GM21619 (cell line): ENCODE data around the gene THOC6.
"Not testable (repeated sequence)": the region's sequence is repeated elsewhere in the genome, so short reads cannot be mapped to it uniquely, and the experiment has no call there.

ENCODE experiments used
- ATAC-seq: cut with Tn5 transposase; IDR thresholded peaks from one replicate; pipeline ENCODE4 v1.9.1; 2021; ENCODE audit not compliant: unreplicated experiment

Gene THOC6

DNA sequence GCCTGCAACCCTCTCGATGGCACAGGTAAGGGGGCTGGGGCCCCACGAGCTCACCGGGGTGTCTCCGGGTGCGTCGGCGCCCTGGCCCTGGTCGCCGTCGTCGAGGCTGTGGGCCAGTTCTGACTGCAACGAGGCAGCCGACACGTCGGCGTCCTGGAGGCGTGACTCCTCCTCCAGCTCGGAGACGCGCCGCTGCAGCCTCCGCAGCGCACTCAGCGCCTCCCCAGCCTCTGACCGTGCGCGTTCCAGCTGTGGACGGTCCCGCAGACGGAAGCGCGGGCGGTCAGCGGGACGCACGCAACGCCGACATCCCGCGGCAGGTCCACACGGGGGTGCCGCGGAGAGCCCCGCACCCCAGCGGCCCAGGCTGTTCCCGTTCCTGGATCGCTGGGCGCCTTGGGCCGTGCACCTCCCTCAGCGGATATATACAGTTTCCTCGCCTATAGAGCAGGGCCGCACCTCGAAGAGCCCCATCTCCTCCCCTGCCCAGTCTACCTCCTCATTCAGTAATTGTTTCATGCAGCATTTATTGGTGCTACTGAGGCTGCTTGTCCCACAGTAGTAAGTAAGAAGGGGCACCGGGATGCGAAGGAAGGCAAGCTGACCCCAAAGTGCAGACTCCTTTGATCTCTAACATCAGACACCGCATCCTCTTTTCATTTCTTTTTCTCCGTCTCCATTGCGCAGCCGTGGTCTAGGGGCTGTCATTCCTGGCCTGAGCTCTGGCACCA lies 5.8 kb downstream of the THOC6 start:
- no peak for ATAC-seq

DNA sequence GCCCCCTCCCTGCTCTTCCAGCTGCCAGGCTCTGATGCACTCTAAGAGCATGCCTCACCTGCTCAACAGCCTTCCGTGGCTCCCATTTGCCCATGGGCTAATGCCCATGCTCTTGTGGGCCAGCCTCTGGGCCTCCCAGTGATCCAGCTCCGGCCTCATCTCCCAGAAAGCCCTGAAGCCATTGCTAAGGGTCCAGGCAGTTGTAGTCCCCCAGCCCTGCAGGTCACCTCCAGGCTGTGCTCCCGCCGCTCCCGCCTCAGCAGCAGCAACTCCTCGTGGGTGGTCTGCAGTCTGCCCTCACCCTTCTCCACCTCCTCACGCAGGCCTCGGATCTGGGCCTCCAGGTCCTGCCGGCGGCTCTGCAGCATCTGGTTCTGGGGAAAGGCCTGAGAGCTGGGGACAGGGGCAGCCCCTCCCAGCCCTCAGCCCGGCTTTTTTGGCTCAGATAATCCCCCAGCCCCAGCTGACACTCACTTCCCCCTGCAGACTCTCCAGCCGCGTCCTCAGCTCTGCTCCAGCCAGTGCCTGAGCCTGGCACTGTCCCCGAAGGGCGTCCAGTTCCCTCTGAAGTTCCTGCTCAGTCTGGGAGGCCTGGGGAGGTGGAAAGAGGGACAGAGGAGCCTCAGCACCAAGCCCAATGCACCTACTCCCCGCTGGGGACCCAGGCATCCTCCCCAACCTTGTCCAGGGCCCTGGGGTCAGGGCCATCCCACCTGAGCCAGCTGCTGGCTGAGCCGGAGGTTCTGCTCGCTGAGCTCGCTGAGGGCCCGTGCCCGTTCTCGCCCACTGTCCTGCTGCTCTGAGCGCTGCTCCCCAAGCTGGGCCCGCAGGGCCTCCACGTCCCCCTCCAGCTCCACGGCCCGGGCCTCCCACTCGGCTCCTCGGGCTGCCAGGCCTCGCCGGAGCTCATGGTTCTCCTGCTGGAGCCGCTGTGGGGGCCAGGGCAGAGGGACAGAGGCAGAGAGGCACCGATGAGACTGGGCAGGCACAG lies 6.7 kb downstream of the THOC6 start:
- no peak for ATAC-seq

DNA sequence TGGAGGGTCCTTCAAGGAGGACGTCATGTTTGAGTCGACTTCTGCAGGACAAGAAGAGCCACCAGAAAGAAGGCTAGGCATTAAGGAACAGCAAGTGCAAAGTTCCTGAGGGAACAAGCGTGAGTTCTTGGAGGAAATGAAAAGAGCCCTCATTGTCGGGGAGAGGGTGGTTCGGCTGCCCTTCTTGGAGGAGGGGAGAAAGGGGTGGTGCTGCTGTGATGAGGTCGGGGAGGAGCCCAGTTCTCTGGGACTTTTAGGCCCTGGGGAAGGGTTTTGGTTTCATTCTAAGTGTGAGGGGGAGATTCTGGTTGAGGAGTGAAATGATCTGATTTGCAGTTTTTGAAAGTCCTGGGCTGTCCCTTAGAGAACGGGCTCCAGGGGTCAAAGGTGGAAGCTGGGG lies 8.8 kb downstream of the THOC6 start:
- no peak for ATAC-seq

DNA sequence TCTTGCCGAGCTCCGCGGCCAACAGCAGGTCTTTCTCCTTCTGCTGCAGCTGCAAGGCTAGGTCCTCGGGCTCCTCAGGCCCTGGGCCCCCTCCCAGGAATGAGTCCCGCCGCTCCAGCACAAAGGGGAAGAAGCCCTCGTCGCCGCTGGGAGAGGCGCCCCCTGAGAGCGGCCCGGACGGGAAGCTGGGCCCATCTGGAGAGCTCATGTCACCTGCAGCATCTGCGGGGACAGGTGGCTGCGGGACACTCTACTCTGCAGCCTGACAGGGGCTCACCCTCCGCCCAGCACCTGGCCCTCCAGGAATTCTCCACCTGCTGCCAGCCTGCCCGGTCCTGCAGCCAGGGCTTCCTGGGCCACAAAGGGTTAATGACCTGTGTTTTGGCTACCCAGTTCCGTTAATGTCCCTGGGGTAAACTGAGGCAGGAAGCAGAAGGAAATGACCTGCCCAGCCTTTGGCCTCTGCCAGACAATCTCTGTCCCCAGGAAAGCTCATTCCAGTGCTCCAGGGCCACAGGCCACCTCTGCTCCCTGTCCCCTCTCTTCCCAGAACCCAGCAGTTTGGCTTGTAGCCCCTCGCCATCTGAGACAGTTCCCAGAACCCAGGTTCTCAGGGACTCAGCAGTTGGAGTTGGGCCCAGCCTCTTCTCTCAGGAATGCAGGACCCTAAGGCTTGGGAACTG lies 11.6 kb downstream of the THOC6 start:
- no peak for ATAC-seq

DNA sequence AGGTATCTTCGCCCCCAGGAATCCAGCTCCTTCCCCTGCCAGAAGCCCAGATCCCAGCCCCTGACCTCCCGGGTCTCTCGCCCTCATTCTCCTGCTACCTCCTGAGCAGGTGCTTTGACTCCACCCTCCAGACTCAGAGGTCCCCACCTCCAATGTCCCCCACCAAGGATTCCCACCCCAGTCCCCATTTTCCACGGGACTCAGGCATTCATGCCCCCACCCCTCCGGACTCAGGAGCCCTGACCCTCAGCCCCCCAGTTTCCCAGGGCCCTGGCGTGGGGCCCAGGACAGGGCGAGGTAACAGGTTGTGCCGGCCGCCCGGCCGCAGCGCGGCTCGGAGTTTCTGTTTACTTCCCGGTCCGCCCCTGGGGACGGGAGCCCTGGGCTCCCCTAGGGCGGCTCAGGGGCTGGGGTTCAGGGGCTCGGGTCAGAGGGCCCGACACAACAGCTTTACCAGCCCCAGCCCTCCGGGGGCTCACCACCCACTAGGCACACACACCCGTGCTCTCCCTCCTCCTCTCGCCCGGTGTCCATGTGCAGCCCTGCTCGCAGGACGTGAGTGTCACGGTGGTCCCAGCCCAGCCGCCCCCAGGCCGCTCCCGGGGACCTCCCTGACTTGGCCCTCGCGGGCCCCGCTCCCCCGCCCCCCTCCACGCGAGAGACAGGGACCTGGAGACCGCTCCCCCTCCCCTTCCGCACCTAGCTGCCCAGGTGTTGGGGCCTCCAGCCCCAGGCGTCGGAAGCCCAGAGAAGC lies 12.3 kb downstream of the THOC6 start:
- ATAC-seq = no peak

DNA sequence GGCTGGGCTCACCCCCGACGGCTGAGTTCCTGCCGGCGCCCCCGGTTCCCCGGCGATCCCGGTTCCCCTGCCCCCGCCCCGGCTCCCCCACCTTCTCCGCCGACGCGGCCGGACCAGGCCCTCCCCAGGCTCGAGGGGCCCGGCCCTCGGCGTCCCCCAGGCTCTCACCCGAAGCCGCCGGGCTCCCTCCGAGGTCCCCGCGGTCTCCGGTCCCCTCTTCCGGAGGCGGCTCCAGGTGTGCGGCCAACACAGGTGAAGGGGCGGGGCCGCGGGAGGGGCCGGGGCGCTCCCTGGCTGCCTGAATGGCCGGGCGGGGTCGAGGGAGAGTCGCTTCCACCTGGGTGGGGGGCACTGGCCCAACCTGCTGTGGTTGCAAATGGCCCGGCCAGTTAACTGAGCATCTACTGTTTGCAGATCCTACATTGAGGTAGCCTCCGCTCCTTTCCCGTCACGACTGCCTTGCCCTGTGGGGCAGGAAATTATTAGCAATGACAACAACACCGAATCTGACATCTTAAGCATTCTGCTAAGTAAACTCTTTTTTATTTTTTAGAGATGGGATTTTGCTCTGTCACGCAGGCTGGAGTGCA lies 13.0 kb downstream of the THOC6 start, which contains the start of gene BICDL2:
Gene BICDL2 (minus strand): TSS at position 219 of the 590 bp plus-strand sequence. CDS start 1,448 bp downstream, outside the sequence.
- ATAC-seq = no peak

DNA sequence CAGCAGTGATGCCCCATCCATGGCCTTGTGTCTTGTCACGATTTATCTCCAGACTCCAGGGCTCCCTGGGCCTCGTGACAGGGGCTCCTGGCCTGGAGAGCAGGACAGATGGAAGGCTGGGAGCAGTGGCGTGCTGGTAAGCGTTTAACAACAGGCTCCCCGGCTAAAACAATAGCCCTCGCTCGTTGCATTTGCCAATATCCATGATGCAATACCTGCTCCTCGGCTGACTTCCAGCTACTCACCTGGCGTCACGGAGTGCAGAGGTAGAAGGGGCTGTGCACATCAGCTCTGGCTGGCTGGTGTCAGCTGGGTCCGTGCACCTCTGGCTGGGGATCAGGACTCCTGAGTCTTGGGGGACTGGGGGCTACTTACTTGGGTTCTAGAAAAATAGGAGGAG lies 14.4 kb downstream of the THOC6 start:
- no peak for ATAC-seq

DNA sequence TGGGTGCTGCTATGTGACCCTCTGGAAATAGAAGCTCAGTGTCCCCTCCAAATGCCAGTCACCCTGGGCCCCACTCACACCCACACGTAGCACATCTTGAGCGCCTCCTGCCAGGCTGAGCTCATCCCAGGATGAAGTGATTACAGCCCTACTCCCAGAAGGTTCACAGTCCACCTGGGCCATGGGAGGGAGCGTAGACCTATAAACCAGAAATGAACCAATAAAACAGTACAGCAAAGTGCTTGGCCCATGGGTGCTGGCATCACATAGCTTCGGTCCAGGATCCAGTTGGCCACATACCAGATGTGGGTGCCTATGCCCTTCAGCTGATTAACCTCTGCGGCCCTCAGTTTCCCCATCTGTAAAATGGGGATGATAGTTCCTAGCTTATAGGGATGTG lies 15.1 kb downstream of the THOC6 start:
- no peak for ATAC-seq

DNA sequence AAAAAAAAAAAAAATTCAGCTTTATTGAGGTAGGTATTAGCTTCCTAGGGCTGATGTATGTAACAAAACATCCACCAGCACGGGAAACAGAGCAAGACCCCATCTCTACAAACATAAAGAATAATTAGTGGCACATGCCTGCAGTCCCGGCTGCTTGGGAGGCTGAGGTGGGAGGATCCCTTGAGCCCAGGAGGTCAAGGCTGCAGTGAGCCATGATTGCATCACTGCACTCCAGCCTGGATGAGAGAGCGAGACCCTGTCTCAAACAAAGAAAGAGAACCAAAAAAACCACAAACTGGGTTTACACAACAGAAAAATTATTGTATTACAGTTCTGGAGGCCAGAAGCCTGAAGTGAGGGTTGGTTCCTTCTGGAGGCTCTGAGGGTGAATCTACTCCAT lies 18.5 kb downstream of the THOC6 start:
- no peak for ATAC-seq

DNA sequence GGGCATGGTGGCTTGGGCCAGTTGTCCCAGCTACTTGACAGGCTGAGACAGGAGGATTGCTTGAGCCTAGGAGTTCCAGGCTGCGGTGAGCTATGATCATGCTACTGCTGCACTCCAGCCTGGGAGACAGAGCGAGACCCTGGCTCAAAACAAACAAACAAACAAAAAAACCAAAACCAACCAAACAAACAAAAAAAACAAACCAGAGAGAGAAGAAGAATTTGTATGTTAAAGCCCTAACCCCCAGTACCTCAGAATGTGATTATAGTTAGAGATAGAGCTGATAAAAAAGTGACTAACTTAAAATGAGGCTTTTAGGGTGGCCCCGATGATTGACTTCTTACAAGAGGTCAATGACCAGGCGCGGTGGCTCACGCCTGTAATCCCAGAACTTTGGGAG lies 20.9 kb downstream of the THOC6 start:
- ATAC-seq = no peak

DNA sequence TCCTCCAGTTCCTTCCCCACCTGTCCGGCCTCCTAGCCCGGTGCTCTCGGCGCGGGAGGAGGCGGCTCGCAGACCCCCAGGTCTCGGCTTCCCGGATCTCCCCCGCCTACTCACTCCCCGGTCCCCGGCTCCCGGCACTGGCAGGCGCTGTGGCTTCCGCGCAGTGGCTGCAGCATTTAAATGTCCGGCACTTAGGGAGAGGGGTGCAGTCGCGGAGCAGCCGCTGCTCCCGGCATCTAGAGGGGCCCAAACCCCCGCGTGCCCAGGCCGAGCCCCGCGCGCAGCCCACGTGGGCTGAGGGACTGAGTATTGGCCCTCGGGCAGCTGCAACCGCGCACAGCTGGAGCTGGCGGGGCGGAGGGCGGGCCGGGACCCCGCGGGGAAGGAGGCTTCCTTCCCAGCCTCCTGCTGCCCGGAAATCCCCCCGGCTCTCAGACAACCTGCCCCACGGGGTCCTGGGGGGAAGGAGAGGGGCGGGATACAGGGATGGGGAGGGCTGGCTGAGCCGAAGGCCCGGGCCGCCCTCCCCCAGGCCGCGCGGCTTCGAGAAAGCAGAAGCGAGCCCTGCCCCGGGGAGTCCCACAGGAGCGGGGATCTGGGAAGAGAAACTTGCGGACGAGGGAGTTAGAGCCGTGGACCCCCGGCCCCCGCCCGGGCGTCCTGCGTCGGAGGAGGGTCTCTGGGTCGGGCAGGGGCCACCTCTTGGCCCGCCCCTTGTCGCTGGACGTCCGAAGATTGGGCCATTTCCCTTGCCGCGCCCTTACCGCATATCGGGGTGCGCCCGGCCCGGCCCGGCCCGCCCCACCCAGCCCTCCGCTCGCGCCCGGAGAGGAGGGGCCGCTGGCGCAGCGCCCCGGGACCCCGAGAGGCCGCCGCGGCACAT lies 22.2 kb downstream of the THOC6 start, which contains the start of gene MMP25:
Gene MMP25 (plus strand): TSS at position 804 of the 883 bp plus-strand sequence. CDS start 357 bp downstream, outside the sequence.
- no peak for ATAC-seq

DNA sequence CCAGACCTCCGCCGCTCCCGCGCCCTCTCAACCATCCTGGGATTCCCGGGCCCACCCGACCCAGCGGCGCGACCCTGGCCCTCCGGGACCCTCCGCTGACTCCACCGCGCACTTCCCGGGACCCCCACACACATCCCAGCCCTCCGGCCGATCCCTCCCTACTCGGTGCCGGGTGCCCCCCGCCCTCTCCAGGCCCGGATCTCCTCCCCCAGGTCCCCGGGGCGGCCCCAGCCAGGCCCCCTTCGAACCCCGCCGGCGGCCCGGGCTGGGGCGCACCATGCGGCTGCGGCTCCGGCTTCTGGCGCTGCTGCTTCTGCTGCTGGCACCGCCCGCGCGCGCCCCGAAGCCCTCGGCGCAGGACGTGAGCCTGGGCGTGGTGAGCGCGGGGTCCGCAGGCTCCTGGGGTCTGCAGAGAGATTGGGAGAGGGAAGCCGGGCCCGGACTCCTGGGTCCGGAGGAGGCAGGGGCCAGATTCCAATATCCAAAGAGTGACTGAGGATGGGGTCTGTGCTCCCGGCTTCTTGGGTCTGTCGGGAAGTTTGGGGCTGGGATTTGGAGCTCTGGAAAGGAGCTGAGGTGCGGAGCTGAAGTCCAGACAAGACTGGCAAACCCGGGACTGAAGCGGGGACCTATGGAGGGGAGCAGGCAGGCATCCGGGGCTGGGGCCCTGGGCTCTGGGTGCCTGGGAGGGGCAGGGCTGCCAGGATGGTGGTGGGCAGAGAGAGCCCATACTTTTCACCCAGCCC lies 23.0 kb downstream of the THOC6 start:
- no peak for ATAC-seq

DNA sequence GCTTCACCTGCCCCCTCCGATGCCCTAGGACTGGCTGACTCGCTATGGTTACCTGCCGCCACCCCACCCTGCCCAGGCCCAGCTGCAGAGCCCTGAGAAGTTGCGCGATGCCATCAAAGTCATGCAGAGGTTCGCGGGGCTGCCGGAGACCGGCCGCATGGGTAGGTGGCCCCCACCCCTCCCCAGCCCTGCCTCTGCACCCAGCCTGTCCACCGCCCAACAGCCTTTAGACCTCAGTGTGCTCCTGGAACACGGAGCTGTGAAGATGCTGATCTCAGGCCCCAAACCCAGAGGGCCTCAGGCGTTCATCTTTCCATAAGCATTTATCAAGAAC lies 23.5 kb downstream of the THOC6 start:
- ATAC-seq = no peak

DNA sequence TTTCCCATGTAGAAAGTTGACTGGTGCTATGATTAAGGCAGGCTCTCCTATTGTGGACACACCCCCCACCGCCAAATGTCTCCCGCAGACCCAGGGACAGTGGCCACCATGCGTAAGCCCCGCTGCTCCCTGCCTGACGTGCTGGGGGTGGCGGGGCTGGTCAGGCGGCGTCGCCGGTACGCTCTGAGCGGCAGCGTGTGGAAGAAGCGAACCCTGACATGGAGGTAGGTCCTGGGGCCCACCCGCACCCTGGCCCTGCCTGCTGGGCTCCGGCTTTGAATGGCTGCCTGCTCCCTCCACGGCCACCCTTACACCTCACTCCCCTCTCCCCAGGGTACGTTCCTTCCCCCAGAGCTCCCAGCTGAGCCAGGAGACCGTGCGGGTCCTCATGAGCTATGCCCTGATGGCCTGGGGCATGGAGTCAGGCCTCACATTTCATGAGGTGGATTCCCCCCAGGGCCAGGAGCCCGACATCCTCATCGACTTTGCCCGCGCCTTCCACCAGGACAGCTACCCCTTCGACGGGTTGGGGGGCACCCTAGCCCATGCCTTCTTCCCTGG lies 26.2 kb downstream of the THOC6 start:
- no peak for ATAC-seq

DNA sequence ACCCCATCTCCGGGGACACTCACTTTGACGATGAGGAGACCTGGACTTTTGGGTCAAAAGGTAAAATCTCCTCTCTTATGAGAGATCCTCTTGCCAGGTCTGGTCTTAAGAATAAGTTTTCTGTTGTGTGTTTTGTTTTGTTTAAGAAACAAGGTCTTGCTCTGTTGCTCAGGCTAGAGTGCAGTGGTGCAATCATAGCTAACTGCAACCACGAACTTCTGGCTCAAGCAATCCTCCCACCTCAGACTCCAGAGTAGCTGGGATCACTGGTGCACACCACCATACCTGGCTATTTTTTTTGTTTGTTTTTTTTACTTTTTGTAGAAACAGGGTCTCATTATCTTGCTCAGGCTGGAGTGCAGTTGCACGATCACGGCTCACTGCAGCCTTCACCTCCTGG lies 26.7 kb downstream of the THOC6 start:
- ATAC-seq = no peak

DNA sequence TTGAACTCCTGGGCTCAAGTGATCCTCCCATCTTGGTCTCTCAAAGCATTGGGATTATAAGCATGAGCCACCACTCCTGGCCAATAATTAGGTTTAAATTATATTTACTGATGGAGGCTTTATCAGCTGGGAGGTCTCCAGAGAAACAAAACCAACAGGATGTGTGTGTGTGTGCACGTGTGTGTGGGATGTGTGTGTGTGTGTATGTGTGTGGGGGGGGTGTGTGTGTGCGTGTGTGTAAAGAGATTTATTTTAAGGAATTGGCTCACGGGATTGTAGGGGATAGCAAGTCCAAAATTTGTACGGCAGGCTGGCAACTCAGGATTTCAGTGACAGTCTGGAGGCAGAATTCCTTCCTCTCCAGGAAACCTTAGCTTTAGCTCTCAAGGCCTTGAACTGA lies 27.2 kb downstream of the THOC6 start:
- no peak for ATAC-seq

DNA sequence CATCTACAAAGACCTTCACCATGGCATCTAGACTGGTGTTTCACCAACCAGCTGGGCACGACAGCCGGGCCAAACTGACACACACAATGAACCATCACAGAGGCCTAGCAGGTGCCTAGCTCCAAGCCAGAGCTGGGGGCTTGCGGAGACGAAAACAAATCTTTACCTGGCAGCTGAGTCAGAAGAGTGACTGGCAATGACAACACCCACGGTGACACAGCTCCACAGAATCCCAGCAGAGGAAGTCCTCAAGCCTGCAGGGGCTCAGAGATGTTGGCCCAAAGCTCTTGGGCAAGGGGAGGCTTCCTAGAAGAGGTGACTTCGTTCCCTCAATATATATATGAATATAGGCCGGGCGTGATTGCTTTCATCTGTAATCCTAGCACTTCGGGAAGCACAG lies 27.7 kb downstream of the THOC6 start:
- ATAC-seq = no peak

DNA sequence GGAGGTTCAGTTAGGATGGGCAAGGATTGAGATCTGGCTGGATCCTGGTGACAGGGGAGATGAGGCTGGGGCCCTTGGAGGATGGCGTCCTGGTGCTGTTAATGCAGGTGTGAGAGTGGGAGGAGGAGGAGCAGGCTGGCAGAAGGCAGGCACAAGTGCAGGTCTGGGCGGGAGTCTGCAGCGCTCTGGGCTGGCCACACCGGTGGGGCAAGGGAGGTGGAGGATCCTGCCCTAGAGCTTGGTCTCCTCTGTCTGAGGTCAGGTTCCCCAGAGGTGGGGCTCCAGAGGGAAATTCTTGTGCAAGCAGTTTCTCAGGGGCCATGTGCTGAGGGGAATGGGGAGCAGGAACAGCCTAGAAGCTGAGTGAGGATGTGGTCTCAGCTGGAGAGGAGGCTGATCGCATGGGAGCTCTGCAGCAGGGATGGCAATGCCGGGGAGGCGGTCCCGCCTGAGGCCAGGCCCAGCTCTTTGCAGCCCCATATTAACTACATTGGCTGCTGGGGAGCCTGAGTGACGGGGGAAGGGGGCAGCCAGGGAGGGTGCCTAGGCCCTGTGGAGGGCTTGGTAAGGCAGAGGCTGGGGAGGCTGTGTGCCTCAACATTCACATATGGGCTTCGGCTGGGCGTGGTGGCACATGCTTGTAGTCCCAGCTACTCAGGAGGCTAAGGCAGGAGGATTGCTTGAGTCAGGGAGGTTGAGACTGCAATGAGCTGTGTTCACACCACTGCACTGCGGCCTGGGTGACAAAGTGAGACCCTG lies 28.9 kb downstream of the THOC6 start:
- ATAC-seq = not testable (repeated sequence)
